GM06990 (cell line): Measurements from ENCODE around the gene SAMD9L.

Experiments used
- DNase-seq: peaks from one replicate; pipeline ENCODE4 v3.0.0-alpha.2; 2011; ENCODE audit not compliant: insufficient read length; ENCODE audit errors: extremely low read depth
- H3K27me3 ChIP-seq: replicated peaks from 2 replicates; pipeline ENCODE4 v1.6.0; 2011; ENCODE audit warnings: low read length; ENCODE audit not compliant: control insufficient read depth, insufficient read depth
- H3K36me3 ChIP-seq: 2 replicates; pipeline ENCODE4 v1.5.1; 2011; ENCODE audit warnings: low read length; ENCODE audit not compliant: control insufficient read depth, insufficient read depth
- H3K4me3 ChIP-seq: replicated peaks from 2 replicates; pipeline ENCODE4 v1.5.1; 2011; ENCODE audit warnings: low read depth, mild to moderate bottlenecking, control low read depth, low read length
- TF ChIP-seq, protein P1 (sequence below): IDR thresholded peaks from 2 replicates; pipeline ENCODE4 v1.5.1; 2011; ENCODE audit warnings: low read length, control low read depth, mild to moderate bottlenecking, inconsistent platforms; ENCODE audit not compliant: insufficient read depth, poor library complexity, severe bottlenecking

Gene SAMD9L

DNA sequence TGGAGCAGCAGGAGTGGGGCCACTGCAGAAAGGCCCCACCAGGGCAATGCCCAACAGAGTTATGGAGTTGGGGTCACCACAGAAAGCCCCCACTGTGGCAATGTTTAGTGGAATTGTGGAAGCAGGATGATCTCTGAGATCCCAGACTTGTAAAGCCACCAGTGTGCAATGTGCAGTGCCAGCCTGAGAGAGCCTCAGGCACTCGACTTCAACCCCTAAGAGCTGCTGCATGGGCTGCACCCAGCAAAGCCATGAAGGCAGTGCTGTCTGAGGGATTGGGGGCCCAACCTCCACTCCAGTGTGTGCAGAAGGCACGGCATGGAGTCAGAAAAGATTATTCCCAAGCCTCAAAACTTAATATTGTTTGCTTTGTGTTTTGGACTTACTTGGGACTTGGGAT, 50.8 kb downstream of the SAMD9L start:
- TF ChIP-seq, protein P1, sequence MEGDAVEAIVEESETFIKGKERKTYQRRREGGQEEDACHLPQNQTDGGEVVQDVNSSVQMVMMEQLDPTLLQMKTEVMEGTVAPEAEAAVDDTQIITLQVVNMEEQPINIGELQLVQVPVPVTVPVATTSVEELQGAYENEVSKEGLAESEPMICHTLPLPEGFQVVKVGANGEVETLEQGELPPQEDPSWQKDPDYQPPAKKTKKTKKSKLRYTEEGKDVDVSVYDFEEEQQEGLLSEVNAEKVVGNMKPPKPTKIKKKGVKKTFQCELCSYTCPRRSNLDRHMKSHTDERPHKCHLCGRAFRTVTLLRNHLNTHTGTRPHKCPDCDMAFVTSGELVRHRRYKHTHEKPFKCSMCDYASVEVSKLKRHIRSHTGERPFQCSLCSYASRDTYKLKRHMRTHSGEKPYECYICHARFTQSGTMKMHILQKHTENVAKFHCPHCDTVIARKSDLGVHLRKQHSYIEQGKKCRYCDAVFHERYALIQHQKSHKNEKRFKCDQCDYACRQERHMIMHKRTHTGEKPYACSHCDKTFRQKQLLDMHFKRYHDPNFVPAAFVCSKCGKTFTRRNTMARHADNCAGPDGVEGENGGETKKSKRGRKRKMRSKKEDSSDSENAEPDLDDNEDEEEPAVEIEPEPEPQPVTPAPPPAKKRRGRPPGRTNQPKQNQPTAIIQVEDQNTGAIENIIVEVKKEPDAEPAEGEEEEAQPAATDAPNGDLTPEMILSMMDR = no peak
- no peak for DNase-seq
- Histone ChIP-seq H3K27me3 (no peaks in the 10 kb centered on the region), H3K4me3 (no peak overlapping the region), H3K36me3 (no peaks in the 10 kb centered on the region)

DNA sequence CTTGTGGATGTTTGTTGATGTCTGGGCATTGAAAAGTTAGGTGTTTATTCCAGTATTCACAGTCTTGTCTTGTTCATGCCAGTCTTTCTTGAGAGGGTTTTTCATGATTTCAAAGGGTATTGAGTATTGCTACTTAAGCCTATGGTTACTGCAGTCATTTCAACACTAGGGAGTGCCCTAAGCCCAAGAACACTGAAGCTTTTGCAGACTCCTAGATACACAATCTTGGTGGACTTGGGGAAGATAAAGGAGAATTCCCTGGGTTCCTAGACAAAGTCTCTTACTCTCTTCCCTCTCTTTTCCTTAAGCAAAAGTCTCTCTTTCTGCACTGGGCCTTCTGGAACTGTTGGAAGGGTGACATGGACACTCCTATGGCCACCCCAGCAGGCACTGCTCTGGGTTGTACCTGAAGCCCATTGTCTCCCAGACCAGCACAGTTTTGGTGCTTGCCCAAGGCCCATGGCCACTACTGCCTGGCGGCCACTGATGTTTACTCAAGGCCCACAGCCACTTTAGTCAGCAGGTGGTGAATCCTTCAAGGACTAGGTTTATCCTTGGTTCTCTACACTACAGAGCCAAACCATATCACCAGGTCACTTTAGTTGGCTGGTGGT, 55.3 kb downstream of the SAMD9L start:
- no peak for DNase-seq
- no peaks in the 10 kb centered on the region for H3K36me3 ChIP-seq
- no peak overlapping the region for H3K4me3 ChIP-seq
- no peaks in the 10 kb centered on the region for H3K27me3 ChIP-seq
- TF ChIP-seq, protein P1 = peak; percentile 60
